Mucosa of descending colon (tissue), 3 donors: ENCODE results near the gene SNAPC2. TPM values are rescaled to one million over a fixed set of nuclear protein-coding genes. Genes with fewer than 3 reads are reported as not detected.
"Not testable (repeated sequence)": the region's sequence is repeated elsewhere in the genome, so short reads cannot be mapped to it uniquely, and the experiment has no call there.

Experiments used
- ATAC-seq: fragments of 200-7000 bp; cut with Tn5 transposase; one replicate; pipeline ENCODE4 v1.9.1; 2020; ENCODE audit warnings: mild to moderate bottlenecking, moderate library complexity
- DNase-seq, 3 donors: peaks; one replicate each; pipeline ENCODE4 v3.0.0-alpha.2; 2020
- H3K36me3 ChIP-seq: fragments of 200-600 bp; one replicate; pipeline ENCODE4 v1.8.0; 2021; ENCODE audit warnings: low read depth, mild to moderate bottlenecking
- H3K4me1 ChIP-seq: fragments of 200-600 bp; one replicate; pipeline ENCODE4 v1.8.0; 2021; ENCODE audit warnings: low read depth, mild to moderate bottlenecking
- H3K4me3 ChIP-seq: fragments of 200-600 bp; one replicate; pipeline ENCODE4 v1.8.0; 2021; ENCODE audit warnings: mild to moderate bottlenecking
- H3K9me3 ChIP-seq: fragments of 200-600 bp; one replicate; pipeline ENCODE4 v1.8.0; 2021; ENCODE audit warnings: mild to moderate bottlenecking
- CTCF ChIP-seq: fragments of 200-600 bp; IDR thresholded peaks from one replicate; pipeline ENCODE4 v1.8.0; 2022; ENCODE audit warnings: antibody characterized with exemption, mild to moderate bottlenecking
- intact Hi-C, 2 donors: fragments of 100-400 bp; cut with DNase I in 1 of 2; cut with micrococcal nuclease in 1 of 2; formaldehyde crosslinking; loops; one replicate each; pipeline versions ENCODE4 v1.11.0 to v1.11.1; 2022; cut with DNase I, micrococcal nuclease
- total RNA-seq, 3 donors: library from RNA; stranded (reverse); fragmentation: NEBNext Ultra II Directional in 2 of 3; extraction: Animal tissue kit (Norgen Biotek cat#: 25700) in 2 of 3; gene quantifications; one replicate each; pipeline versions ENCODE4 v1.2.1 to v1.2.4, GENCODE V29; 2021 to 2023
- donor health status: DM: no; HTN: no; CAD: no; lungs with moderate emphysema.
- donor health status: DM: no; HTN: no; CAD: no.
- donor health status: DM: no; HTN: yes; CAD: no.

Gene SNAPC2
- total RNA-seq, 3 donors from 2014 or later: 10.7 to 22.1 (median 14.7) TPM

GRCh38 chr19:7915250-7916102, 4.7 kb upstream of the SNAPC2 start:
- peaks cover 13% of the 10 kb centered on the region for H3K36me3 ChIP-seq
- ATAC-seq: no peak
- TF ChIP-seq CTCF: no peak
- DNase-seq: no peak
- H3K4me3 ChIP-seq: no peak overlapping the region
- H3K9me3 ChIP-seq: no peaks in the 10 kb centered on the region
- peaks cover 40% of the 10 kb centered on the region for H3K4me1 ChIP-seq
- intact Hi-C loops: no loop called here

- Histone ChIP-seq H3K9me3 (no peaks in the 10 kb centered on the region), H3K4me1 (peaks cover 42% of the 10 kb centered on the region), H3K36me3 (peaks cover 11% of the 10 kb centered on the region), H3K4me3 (no peak overlapping the region)
- no peak for TF ChIP-seq CTCF
- DNase-seq: peak in 2 of 3 donors; percentile 67 to 69
- intact Hi-C loops: no loop called here
- no peak for ATAC-seq
These were observed 3.8 kb upstream of the SNAPC2 start for GRCh38 chr19:7916103-7916954.

DNA sequence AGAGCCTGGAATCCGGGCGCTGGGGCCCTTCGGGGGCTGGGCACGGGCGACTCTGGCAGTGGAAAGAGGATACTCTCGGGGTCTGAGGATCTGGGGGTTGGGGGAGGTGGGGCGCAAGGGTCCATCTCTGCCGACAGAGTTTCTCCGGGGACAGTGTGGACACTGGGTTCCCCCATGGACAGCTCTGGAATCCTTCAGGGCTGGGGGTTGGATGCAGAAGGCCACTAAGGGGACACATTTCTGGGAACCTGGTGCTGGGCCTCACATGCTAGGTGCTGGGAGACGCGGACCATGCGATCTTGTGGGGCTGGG, 3.2 kb upstream of the SNAPC2 start:
- H3K4me1 ChIP-seq: peaks cover 48% of the 10 kb centered on the region
- no peak for TF ChIP-seq CTCF
- intact Hi-C loops: no loop called here
- no peak overlapping the region for H3K4me3 ChIP-seq
- ATAC-seq (no peak), DNase-seq (no peak)
- H3K9me3 ChIP-seq: no peaks in the 10 kb centered on the region
- H3K36me3 ChIP-seq: peaks cover 5% of the 10 kb centered on the region

- Histone ChIP-seq H3K4me1 (peaks cover 51% of the 10 kb centered on the region), H3K4me3 (no peak overlapping the region), H3K9me3 (no peaks in the 10 kb centered on the region), H3K36me3 (no peaks in the 10 kb centered on the region)
- ATAC-seq (no peak), DNase-seq (peak; percentile 63 to 76 (median 66))
- TF ChIP-seq CTCF: peak; percentile 60
- intact Hi-C loops: no loop called here
These were observed 2.7 kb upstream of the SNAPC2 start for GRCh38 chr19:7917267-7918061.

GRCh38 chr19:7918062-7918614, 2.0 kb upstream of the SNAPC2 start:
- peak in 1 of 3 donors; percentile 26 for DNase-seq
- H3K9me3 ChIP-seq, intact Hi-C loops, H3K36me3 ChIP-seq, ATAC-seq, H3K4me3 ChIP-seq: not testable (repeated sequence)
- peaks cover 51% of the 10 kb centered on the region for H3K4me1 ChIP-seq
